C4-2B (cell line): ENCODE data around the gene HS3ST4.

Experiments used
- H3K27ac ChIP-seq: fragments of 450-650 bp; 2 replicates; pipeline ENCODE4 v1.5.1; 2017
- ZFX ChIP-seq: fragments of 450-650 bp; IDR thresholded peaks from 2 replicates; pipeline ENCODE4 v1.6.1; 2017
- TF ChIP-seq, protein P1 (sequence below): fragments of 450-650 bp; conservative IDR thresholded peaks from 2 replicates; pipeline ENCODE4 v1.5.1; 2017; ENCODE audit warnings: mild to moderate bottlenecking

Gene HS3ST4

GRCh38 chr16:25796239-25796638, 104.5 kb downstream of the HS3ST4 start:
- H3K27ac ChIP-seq = no peak overlapping the region
- TF ChIP-seq, protein P1, sequence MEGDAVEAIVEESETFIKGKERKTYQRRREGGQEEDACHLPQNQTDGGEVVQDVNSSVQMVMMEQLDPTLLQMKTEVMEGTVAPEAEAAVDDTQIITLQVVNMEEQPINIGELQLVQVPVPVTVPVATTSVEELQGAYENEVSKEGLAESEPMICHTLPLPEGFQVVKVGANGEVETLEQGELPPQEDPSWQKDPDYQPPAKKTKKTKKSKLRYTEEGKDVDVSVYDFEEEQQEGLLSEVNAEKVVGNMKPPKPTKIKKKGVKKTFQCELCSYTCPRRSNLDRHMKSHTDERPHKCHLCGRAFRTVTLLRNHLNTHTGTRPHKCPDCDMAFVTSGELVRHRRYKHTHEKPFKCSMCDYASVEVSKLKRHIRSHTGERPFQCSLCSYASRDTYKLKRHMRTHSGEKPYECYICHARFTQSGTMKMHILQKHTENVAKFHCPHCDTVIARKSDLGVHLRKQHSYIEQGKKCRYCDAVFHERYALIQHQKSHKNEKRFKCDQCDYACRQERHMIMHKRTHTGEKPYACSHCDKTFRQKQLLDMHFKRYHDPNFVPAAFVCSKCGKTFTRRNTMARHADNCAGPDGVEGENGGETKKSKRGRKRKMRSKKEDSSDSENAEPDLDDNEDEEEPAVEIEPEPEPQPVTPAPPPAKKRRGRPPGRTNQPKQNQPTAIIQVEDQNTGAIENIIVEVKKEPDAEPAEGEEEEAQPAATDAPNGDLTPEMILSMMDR = no peak
- no peak for TF ChIP-seq ZFX

- no peak overlapping the region for H3K27ac ChIP-seq
- TF ChIP-seq ZFX = no peak
- TF ChIP-seq, protein P1 = no peak
Measured at GRCh38 chr16:25798065-25798464, 106.3 kb downstream of the HS3ST4 start.

- no peak for TF ChIP-seq ZFX
- TF ChIP-seq, protein P1 = no peak
- no peak overlapping the region for H3K27ac ChIP-seq
Measured at GRCh38 chr16:25799816-25800215, 108.1 kb downstream of the HS3ST4 start.

- no peak for TF ChIP-seq ZFX
- TF ChIP-seq, protein P1 = no peak
- no peak overlapping the region for H3K27ac ChIP-seq
Measured at GRCh38 chr16:25812215-25812614, 120.5 kb downstream of the HS3ST4 start.

- TF ChIP-seq ZFX = no peak
- TF ChIP-seq, protein P1 = no peak
- H3K27ac ChIP-seq = no peak overlapping the region
Measured at GRCh38 chr16:25817295-25817694, 125.5 kb downstream of the HS3ST4 start.

- TF ChIP-seq, protein P1 = no peak
- TF ChIP-seq ZFX = no peak
- no peak overlapping the region for H3K27ac ChIP-seq
Measured at GRCh38 chr16:25817876-25818275, 126.1 kb downstream of the HS3ST4 start.

GRCh38 chr16:25823891-25824290, 132.1 kb downstream of the HS3ST4 start:
- H3K27ac ChIP-seq = no peak overlapping the region
- TF ChIP-seq ZFX = no peak
- TF ChIP-seq, protein P1 = no peak
